Measurements from ENCODE around the gene PFKFB4.

- TF ChIP-seq SUZ12 (IDR thresholded peaks at IDR 0.05; ENCODE audit: extremely low read depth, insufficient read depth, insufficient read length) (no peak), YY1 (IDR thresholded peaks at IDR 0.05; ENCODE audit: insufficient read depth, insufficient read length) (no peak), ZNF274 (IDR thresholded peaks at IDR 0.05; ENCODE audit: low read depth, low read length) (no peak)
Observed at GRCh38 chr3:48503401-48504050, 53.1 kb downstream of the PFKFB4 start.

Data from NT2/D1 (cell line).